Natural killer cell (primary cell): ENCODE measurements around the gene MAP2K2. TPM values are rescaled to one million over a fixed set of nuclear protein-coding genes. Genes with fewer than 3 reads are reported as not detected.
A peak's percentile ranks its signal among the peaks of the same experiment; 100 is the strongest.

ENCODE experiments used
- ATAC-seq, 3 donors: fragments of 150-1000 bp in 2 of 3; fragments of 200-7000 bp in 1 of 3; cut with Tn5 transposase; 1 replicate in 1 of 3; 2 replicates in 2 of 3; pipeline ENCODE4 v1.10.0; 2021; ENCODE audit warnings: mild to moderate bottlenecking in 2 of 3, moderate library complexity in 2 of 3
- DNase-seq, 2 donors: peaks; one replicate each; pipeline versions ENCODE4 v3.0.0 to v3.0.0-alpha.2; 2013 to 2021; ENCODE audit warnings: mixed read lengths in 1 of 2
- H3K27ac ChIP-seq: one replicate; pipeline ENCODE4 v1.5.1; 2013; ENCODE audit warnings: mild to moderate bottlenecking, low read length
- H3K27me3 ChIP-seq: one replicate; pipeline ENCODE4 v1.6.1; 2013; ENCODE audit warnings: low read length; ENCODE audit not compliant: control insufficient read depth, insufficient read depth
- H3K36me3 ChIP-seq: one replicate; pipeline ENCODE4 v1.6.1; 2013; ENCODE audit warnings: low read length; ENCODE audit not compliant: control insufficient read depth, insufficient read depth
- H3K4me1 ChIP-seq: one replicate; pipeline ENCODE4 v1.6.1; 2013; ENCODE audit warnings: low read length; ENCODE audit not compliant: control insufficient read depth, insufficient read depth
- H3K4me3 ChIP-seq: one replicate; pipeline ENCODE4 v1.5.1; 2013; ENCODE audit warnings: low read length
- H3K9me3 ChIP-seq: one replicate; pipeline ENCODE4 v1.6.1; 2013; ENCODE audit warnings: low read length; ENCODE audit not compliant: control insufficient read depth, insufficient read depth
- H3K27ac Mint-ChIP-seq, 2 donors: one replicate each; pipeline ENCODE4 v1.8.0; 2022; ENCODE audit warnings: mild to moderate bottlenecking in 2 of 2, mixed read lengths in 2 of 2, moderate library complexity in 1 of 2
- H3K27me3 Mint-ChIP-seq, 2 donors: one replicate each; pipeline ENCODE4 v1.8.0; 2022; ENCODE audit warnings: low read depth in 2 of 2, mixed read lengths in 2 of 2
- H3K36me3 Mint-ChIP-seq: one replicate; pipeline ENCODE4 v1.8.0; 2022; ENCODE audit warnings: mixed read lengths
- H3K4me1 Mint-ChIP-seq, 2 donors: one replicate each; pipeline ENCODE4 v1.8.0; 2022; ENCODE audit warnings: mixed read lengths in 2 of 2
- H3K4me3 Mint-ChIP-seq: one replicate; pipeline ENCODE4 v1.8.0; 2022; ENCODE audit warnings: mild to moderate bottlenecking, moderate library complexity, mixed read lengths
- H3K9me3 Mint-ChIP-seq, 2 donors: one replicate each; pipeline ENCODE4 v1.8.0; 2022; ENCODE audit warnings: mixed read lengths in 2 of 2
- WGBS: methylation state at CpG from one replicate; pipeline ENCODE4 v1.1.7; 2013; ENCODE audit warnings: missing lambda C conversion rate; ENCODE audit not compliant: insufficient coverage; 5-methylcytosine and 5-hydroxymethylcytosine counted together
- intact Hi-C: fragments of 100-400 bp; cut with micrococcal nuclease; formaldehyde crosslinking; loops from one replicate; pipeline ENCODE4 v1.14.2; 2022
- total RNA-seq, 4 donors: library from RNA; stranded (reverse); fragments of 120-200 nt in 1 of 4; gene quantifications; one replicate each; pipeline versions ENCODE4 v1.2.3 to v1.2.4, GENCODE V29; 2013 to 2022
- TF ChIP-seq, protein P1 (sequence below): fragments of 200-600 bp; IDR thresholded peaks from one replicate; pipeline ENCODE4 v1.8.0; 2022; ENCODE audit warnings: antibody characterized with exemption

Gene MAP2K2
- total RNA-seq, result 100 to 1,000 TPM; 137 to 154 (median 152) TPM
- total RNA-seq (2013), result 120 TPM

DNA sequence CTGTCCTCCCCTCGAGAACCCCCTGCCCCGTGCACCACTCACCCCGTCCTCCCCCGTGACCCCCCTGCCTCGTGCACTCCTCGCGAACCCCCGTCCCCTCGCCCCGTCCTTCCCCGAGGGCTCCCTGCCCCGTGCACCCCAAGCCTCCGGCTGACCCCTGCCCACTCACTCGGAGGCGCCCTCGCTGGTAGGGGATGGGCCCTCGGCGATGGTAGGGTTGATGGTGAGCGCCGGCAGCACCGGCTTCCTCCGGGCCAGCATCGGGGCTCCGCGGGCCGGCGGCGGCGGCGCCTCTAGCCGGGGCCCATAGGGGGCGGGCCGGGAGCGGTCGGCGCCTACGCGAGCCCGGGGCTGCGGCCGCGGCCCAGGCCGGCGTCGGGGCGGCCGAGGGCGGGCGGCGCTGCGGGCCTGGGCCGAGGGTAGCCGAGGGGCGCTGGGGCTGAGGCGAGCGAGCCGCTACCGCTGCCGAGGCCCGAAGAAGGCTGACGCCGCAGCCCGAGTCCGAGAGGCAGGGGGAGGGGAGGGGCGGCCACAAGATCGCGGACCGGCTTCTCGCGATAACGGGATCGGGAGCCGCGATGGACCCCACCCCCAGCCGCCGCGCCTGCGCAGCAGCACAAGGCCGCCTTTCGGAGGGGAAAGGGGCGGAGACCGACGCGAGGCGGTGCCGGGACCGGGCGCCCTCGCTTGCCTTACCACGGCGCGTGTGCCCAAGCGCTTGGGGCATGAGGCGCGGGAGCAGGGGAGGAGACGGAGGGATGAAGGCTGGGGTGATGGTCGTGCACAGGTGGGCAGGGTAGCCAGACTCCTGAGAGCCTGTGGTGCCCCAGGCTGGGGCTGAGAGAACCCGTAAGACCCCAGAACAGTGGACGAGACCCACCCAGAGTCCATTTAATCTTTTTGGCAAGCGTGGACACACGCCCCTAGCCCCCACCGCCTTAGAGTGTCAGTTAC lies at the start of gene MAP2K2:
TSS of gene MAP2K2 (minus strand) at position 508 of the 954 bp plus-strand sequence. CDS start at position 261, 247 bp downstream.
- no peaks in the 10 kb centered on the region for H3K9me3 ChIP-seq
- intact Hi-C loops, result no loop called here
- Mint-ChIP-seq H3K9me3 (no peaks in the 10 kb centered on the region), H3K36me3 (no peaks in the 10 kb centered on the region), H3K4me3 (peak within 1 kb of the TSS; percentile 96), H3K4me1 (peaks cover 11 to 37% of the 10 kb centered on the region in 2 donors), H3K27me3 (no peaks in the 10 kb centered on the region), H3K27ac (peak within 1 kb of the TSS; percentile 87 to 97)
- TF ChIP-seq, protein P1, sequence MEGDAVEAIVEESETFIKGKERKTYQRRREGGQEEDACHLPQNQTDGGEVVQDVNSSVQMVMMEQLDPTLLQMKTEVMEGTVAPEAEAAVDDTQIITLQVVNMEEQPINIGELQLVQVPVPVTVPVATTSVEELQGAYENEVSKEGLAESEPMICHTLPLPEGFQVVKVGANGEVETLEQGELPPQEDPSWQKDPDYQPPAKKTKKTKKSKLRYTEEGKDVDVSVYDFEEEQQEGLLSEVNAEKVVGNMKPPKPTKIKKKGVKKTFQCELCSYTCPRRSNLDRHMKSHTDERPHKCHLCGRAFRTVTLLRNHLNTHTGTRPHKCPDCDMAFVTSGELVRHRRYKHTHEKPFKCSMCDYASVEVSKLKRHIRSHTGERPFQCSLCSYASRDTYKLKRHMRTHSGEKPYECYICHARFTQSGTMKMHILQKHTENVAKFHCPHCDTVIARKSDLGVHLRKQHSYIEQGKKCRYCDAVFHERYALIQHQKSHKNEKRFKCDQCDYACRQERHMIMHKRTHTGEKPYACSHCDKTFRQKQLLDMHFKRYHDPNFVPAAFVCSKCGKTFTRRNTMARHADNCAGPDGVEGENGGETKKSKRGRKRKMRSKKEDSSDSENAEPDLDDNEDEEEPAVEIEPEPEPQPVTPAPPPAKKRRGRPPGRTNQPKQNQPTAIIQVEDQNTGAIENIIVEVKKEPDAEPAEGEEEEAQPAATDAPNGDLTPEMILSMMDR, result no peak
- ATAC-seq, result peak; percentile 95 to 96 (median 95)
- H3K27ac ChIP-seq, result peak within 1 kb of the TSS; percentile 61
- WGBS, result under 1% methylated on average over 100 of the region's 102 CpGs
- peak; percentile 97 to 98 for DNase-seq
- H3K4me3 ChIP-seq, result peak within 1 kb of the TSS; percentile 73
- no peaks in the 10 kb centered on the region for H3K27me3 ChIP-seq
- H3K4me1 ChIP-seq, result peaks cover 26% of the 10 kb centered on the region
- no peaks in the 10 kb centered on the region for H3K36me3 ChIP-seq

DNA sequence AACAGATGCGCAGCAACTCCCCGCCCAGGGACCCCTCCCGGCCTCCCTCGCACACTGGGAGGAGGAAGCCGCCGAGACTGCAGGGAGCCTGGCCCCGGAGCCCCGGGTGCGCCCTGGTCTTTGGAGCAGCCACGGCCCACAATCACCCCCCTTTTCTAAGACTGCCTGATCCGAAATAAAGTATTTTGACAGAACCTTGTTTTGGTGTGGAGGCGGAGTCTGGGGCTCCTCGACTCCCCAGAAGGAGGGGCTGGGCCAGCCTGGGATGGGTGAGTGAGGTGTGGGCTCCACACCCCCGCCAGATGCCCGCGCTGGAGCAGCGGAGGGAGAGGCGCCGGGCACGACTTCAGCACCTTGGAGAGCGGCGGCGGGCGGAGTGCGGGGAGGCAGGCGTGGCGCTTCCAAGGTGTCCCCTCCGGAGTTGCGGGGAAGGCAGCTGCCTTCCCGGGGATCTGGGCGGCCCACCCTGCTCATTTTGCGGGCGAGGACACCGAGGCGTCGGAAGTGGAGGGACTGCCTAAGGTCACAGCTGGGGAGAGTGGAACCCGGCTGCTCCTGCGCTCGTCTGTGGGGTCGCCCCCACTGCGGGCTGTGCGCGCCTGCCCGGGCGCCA lies 49.0 kb upstream of the MAP2K2 start:
- no peak overlapping the region for H3K4me3 Mint-ChIP-seq
- peaks cover 4% of the 10 kb centered on the region for H3K36me3 ChIP-seq
- peak; percentile 73 to 78 for DNase-seq
- H3K9me3 Mint-ChIP-seq, result no peaks in the 10 kb centered on the region
- TF ChIP-seq, protein P1, result no peak
- H3K4me1 ChIP-seq, result no peaks in the 10 kb centered on the region
- peak; percentile 74 to 97 (median 91) for ATAC-seq
- intact Hi-C loops, result no loop called here
- H3K36me3 Mint-ChIP-seq, result no peaks in the 10 kb centered on the region
- H3K9me3 ChIP-seq, result no peaks in the 10 kb centered on the region
- 8% methylated on average over 44 of the region's 45 CpGs for WGBS
- H3K27me3 Mint-ChIP-seq, result peaks cover 0 to 9% of the 10 kb centered on the region in 2 donors
- H3K27ac Mint-ChIP-seq, result no peak overlapping the region
- H3K27me3 ChIP-seq, result peaks cover 3% of the 10 kb centered on the region
- H3K27ac ChIP-seq, result no peak overlapping the region
- H3K4me3 ChIP-seq, result no peak overlapping the region
- peaks cover 0 to 17% of the 10 kb centered on the region in 2 donors for H3K4me1 Mint-ChIP-seq

DNA sequence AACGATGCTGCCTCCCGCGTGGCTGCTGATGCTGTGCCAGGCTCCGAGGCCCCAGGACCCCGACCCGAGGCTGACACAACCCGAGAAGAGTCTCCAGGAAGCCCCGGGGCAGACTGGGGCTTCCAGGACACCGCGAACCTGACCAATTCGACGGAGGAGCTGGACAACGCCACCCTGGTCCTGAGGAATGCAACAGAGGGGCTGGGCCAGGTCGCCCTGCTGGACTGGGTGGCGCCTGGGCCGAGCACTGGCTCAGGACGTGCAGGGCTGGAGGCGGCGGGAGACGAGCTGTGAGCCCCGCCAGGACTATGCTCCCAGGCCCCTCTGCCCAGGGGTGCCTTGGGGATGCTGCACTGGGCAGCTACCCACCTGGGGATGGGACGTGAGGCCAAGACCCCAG lies 47.8 kb upstream of the MAP2K2 start:
- Histone ChIP-seq H3K36me3 (peaks cover 4% of the 10 kb centered on the region), H3K27me3 (peaks cover 3% of the 10 kb centered on the region), H3K27ac (no peak overlapping the region), H3K4me3 (no peak overlapping the region), H3K9me3 (no peaks in the 10 kb centered on the region), H3K4me1 (no peaks in the 10 kb centered on the region)
- H3K4me1 Mint-ChIP-seq, result peaks cover 0 to 17% of the 10 kb centered on the region in 2 donors
- no peak overlapping the region for H3K4me3 Mint-ChIP-seq
- TF ChIP-seq, protein P1, result no peak
- WGBS, result 72% methylated on average over 22 of the region's 22 CpGs
- no peaks in the 10 kb centered on the region for H3K9me3 Mint-ChIP-seq
- no peak for DNase-seq
- H3K27me3 Mint-ChIP-seq, result peaks cover 0 to 14% of the 10 kb centered on the region in 2 donors
- intact Hi-C loops, result no loop called here
- no peak for ATAC-seq
- H3K36me3 Mint-ChIP-seq, result no peaks in the 10 kb centered on the region
- no peak overlapping the region for H3K27ac Mint-ChIP-seq
